Duodenal mucosa (tissue), 2 donors: ENCODE results near the gene ABHD16B.
A peak's percentile ranks its signal among the peaks of the same experiment; 100 is the strongest.

ENCODE experiments used
- H3K27ac ChIP-seq: one replicate; pipeline ENCODE4 v1.7.0; 2013; ENCODE audit warnings: low read depth, low read length
- H3K27me3 ChIP-seq, 2 donors: one replicate each; pipeline ENCODE4 v1.7.0; 2013; ENCODE audit warnings: low read length in 2 of 2, control low read depth in 1 of 2; ENCODE audit not compliant: insufficient read depth in 2 of 2, control insufficient read depth in 1 of 2
- H3K36me3 ChIP-seq, 2 donors: one replicate each; pipeline ENCODE4 v1.7.0; 2013; ENCODE audit warnings: low read length in 2 of 2, control low read depth in 1 of 2; ENCODE audit not compliant: insufficient read depth in 2 of 2, control insufficient read depth in 1 of 2
- H3K4me1 ChIP-seq, 2 donors: one replicate each; pipeline ENCODE4 v1.7.0; 2013; ENCODE audit warnings: low read length in 2 of 2, control low read depth in 1 of 2; ENCODE audit not compliant: insufficient read depth in 2 of 2, control insufficient read depth in 1 of 2
- H3K4me3 ChIP-seq, 2 donors: one replicate each; pipeline ENCODE4 v1.7.0; 2013; ENCODE audit warnings: low read length in 2 of 2, low read depth in 1 of 2
- H3K9ac ChIP-seq, 2 donors: one replicate each; pipeline ENCODE4 v1.7.0; 2013; ENCODE audit warnings: low read length in 2 of 2, low read depth in 1 of 2
- H3K9me3 ChIP-seq, 2 donors: one replicate each; pipeline ENCODE4 v1.7.0; 2013; ENCODE audit warnings: low read length in 2 of 2, control low read depth in 1 of 2; ENCODE audit not compliant: control insufficient read depth in 1 of 2

The ABHD16B gene

DNA sequence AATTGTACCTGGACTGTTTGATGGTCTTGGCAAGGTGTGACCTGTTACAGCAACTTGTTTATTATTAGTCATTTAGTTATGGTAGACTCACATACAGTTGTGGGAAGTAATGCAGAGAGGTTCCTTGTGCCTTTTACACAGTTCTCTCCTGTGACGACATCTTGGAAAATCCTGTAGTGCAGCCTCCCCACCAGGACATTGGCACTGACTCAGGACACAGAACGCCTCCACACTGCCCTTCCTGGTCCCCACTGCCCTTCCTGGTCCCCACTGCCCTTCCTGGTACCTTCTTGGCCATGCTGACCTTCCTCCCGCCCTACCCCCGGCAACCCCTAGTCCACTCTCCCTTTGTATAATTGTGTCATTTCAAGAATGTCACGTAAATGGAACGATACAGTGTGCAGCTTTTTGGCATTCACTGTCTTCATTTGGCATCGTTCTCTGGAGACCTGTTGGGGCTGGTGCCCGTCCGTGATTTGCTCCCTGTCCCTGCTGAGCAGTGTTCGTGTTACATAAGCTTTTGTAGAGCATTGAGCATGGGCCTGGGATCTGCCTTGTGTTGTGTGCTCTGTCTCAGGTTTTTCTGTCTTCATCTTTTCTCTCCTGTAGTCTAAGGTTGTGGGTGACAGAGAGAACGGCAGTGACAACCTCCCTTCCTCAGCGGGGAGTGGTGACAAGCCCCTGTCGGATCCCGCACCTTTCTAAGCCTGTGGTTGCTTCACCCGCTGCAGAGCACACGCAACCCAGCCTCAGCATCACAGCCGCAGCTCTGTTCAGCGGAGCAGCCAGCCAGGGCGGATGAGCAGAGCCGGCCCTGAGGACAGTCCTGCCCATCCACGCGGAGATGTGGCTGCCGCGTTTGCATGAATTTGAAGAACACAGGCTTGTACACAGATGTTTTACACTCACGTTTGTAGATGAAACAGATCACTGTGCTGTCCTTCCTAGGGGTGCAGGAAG is 28.2 kb downstream of the ABHD16B start:
- Histone ChIP-seq H3K27me3 (no peaks in the 10 kb centered on the region), H3K4me1 (peaks cover 58% of the 10 kb centered on the region in 2 donors), H3K36me3 (peaks cover 34 to 52% of the 10 kb centered on the region in 2 donors), H3K4me3 (no peak overlapping the region), H3K9ac (peak overlapping the region in 1 of 2 donors; percentile 47), H3K27ac (peak overlapping the region; percentile 34), H3K9me3 (no peaks in the 10 kb centered on the region)

DNA sequence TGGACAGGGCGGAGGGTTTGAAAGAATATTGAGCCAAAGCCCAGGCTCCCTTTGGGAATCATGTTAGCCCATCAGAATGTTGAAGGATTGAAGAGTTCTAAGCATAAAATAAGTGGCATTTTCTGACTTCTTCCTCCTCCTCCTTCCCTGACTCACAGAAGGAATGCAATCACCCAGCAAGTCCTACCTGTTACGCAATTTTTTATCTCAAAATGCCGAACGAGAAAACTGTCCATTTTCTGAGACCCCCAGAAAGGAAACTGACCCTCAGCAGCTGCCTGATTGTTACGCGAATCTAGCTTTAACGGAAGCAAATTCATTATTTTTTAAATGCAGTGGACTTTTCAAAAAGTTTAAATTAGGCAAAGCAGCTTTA is 28.9 kb downstream of the ABHD16B start:
- peaks cover 31 to 46% of the 10 kb centered on the region in 2 donors for H3K36me3 ChIP-seq
- peak overlapping the region; percentile 34 for H3K27ac ChIP-seq
- H3K27me3 ChIP-seq = no peaks in the 10 kb centered on the region
- no peaks in the 10 kb centered on the region for H3K9me3 ChIP-seq
- H3K4me1 ChIP-seq = peaks cover 54 to 55% of the 10 kb centered on the region in 2 donors
- H3K4me3 ChIP-seq = no peak overlapping the region
- H3K9ac ChIP-seq = peak overlapping the region in 1 of 2 donors; percentile 38

- Histone ChIP-seq H3K9ac (peak overlapping the region; percentile 38 to 44), H3K4me3 (peak overlapping the region; percentile 13 to 49), H3K27ac (peak overlapping the region; percentile 75), H3K9me3 (no peaks in the 10 kb centered on the region), H3K27me3 (no peaks in the 10 kb centered on the region), H3K36me3 (peaks cover 27 to 42% of the 10 kb centered on the region in 2 donors), H3K4me1 (peaks cover 50 to 51% of the 10 kb centered on the region in 2 donors)
Measured at GRCh38 chr20:63890616-63891015, 29.3 kb downstream of the ABHD16B start.

DNA sequence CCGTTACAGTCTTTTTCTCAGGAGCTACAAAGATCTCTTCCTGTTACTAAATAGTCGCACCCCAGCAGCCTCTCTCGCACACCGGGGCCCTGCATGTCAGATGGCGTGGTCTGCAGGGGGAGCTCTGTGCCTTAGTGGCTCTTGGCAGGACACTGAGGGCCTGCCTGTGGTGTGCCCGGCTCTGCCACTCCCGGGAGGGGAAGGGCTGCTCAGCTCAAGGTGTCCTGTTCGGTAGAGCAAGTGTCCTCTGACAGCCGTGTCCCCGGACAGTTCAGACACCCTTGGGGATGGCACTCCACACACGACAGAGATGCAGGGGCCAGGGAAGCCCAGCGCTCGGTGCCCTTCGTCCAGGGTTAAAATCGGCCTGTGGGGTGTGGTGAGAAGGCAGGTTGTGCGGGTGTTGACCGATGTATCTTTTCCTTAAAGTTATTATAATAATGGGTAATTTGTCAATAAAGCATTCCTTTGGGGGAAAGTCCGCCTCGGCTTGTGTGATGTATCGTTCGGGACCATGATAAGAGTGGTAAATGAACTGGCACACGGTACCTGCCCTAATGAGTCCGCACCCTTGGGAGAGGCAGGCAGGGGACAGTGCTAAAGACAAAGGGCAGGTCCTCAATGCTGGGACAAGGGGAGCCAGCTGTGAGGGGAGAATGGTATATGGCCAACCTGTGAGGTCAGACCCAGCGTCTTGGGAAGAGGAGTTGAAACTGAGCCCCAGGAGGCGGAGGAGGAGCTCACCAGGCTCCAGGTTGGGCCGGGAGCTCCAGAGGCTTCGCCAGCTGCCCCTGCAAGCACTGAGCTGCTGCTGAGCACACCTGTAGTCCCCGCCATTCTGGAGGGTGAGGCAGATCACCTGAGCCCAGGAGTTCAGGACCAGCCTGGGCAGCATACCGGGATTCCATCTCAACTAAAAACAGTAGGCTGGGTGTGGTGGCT is 30.0 kb downstream of the ABHD16B start:
- Histone ChIP-seq H3K9me3 (no peaks in the 10 kb centered on the region), H3K36me3 (peaks cover 23 to 37% of the 10 kb centered on the region in 2 donors), H3K9ac (peak overlapping the region; percentile 38 to 44), H3K4me3 (peak overlapping the region; percentile 28 to 49), H3K27ac (peak overlapping the region; percentile 75), H3K27me3 (no peaks in the 10 kb centered on the region), H3K4me1 (peaks cover 50 to 53% of the 10 kb centered on the region in 2 donors)

DNA sequence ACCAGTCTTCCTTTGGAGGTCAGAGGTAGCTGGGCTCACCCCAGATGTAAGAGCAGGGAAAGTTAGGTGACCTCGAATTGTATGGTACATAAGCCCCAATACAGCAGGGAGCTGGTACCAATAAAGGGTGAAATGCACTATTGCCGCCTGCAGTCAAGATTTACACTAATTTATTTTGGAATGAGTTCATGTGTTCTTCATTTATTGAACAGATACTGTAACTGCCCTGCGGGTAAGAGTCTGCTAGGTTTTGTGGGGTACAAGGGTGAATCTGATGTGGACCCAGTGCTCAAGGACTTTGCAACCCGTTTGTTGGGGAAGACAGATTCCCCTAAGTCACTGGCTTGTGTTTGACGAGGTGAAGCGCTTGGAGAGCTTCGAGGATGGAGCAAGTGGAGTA is 31.1 kb downstream of the ABHD16B start:
- Histone ChIP-seq H3K9ac (no peak overlapping the region), H3K4me3 (no peak overlapping the region), H3K36me3 (peaks cover 15 to 29% of the 10 kb centered on the region in 2 donors), H3K9me3 (no peaks in the 10 kb centered on the region), H3K4me1 (peaks cover 56 to 63% of the 10 kb centered on the region in 2 donors), H3K27me3 (no peaks in the 10 kb centered on the region), H3K27ac (no peak overlapping the region)

DNA sequence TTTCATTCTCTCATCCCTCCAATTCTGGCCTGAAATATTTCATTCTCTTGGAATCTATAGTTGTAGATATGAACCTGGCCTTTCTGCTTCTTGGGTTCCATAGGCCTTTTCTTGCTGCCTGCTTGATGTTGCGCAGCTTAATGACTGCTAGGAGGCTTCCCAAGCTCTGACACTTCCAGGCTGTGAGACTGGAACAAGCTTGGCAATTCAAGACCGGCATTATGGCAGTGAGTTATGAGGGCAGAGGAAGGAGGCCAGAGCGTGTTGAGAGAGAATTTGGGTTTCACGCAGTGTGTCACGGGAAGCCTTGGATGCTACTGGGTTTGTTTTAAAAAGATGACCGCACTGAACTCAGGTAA is 32.7 kb downstream of the ABHD16B start:
- Histone ChIP-seq H3K27ac (no peak overlapping the region), H3K36me3 (peaks cover 9 to 23% of the 10 kb centered on the region in 2 donors), H3K9me3 (no peaks in the 10 kb centered on the region), H3K4me3 (peak overlapping the region; percentile 70 to 76), H3K9ac (peak overlapping the region; percentile 31 to 68), H3K27me3 (no peaks in the 10 kb centered on the region), H3K4me1 (peaks cover 59 to 69% of the 10 kb centered on the region in 2 donors)

DNA sequence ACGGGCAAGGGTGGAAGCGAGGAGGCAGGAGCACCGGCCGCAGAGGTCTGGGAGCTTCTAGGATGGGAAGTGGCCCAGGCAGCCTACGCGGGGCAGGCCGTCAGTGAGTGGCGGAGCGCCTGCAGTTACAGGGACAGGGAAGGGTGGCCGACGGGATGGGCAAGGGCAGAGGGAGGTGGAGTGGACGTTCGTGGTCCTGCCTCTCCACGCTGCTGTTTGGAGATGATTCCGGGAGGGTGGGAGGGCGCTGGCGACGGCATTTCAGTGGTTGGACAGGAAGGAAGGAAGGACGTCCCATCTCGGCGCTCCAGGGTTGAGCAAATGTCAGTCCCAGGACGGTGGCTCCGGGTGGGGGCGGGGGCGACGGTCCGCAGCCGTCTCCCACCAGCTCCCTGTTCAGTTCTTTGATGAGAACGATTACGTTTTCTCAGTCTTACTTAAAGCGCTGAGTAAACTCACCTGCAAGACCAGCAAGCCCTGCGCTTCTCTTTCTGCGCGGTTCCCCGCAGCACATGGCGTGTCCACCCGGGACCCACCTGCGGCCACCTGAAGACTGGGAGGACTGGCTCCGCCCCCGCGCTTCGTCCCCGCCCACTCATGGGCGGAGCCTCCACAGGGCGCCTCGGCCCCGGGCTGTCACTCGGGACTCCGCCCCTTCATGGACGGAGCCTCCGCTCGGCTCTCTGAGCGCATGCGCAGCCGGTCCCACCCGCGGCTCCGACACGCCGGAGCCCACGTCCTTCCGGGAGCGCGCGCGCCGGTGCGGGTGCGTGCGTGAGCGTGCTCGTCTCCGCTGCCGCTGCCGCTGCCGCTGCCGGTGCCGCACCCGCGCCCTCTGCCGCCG is 33.3 kb downstream of the ABHD16B start, which contains the start of gene DNAJC5:
DNAJC5 (plus strand) TSS at position 769 of the 844 bp plus-strand sequence. CDS start 33,220 bp downstream, outside the sequence.
- H3K4me3 ChIP-seq = peak within 1 kb of the TSS; percentile 73 to 76
- no peaks in the 10 kb centered on the region for H3K9me3 ChIP-seq
- peak within 1 kb of the TSS; percentile 71 to 74 for H3K9ac ChIP-seq
- H3K27ac ChIP-seq = peak within 1 kb of the TSS; percentile 70
- peaks cover 9 to 18% of the 10 kb centered on the region in 2 donors for H3K36me3 ChIP-seq
- no peaks in the 10 kb centered on the region for H3K27me3 ChIP-seq
- peaks cover 58 to 63% of the 10 kb centered on the region in 2 donors for H3K4me1 ChIP-seq

- Histone ChIP-seq H3K9me3 (no peaks in the 10 kb centered on the region), H3K4me1 (peaks cover 54 to 59% of the 10 kb centered on the region in 2 donors), H3K27ac (peak overlapping the region; percentile 70), H3K4me3 (peak overlapping the region; percentile 67 to 73), H3K36me3 (peaks cover 5 to 12% of the 10 kb centered on the region in 2 donors), H3K9ac (peak overlapping the region; percentile 71 to 74), H3K27me3 (no peaks in the 10 kb centered on the region)
Measured at GRCh38 chr20:63895202-63895951, 34.1 kb downstream of the ABHD16B start.

- peaks cover 2 to 6% of the 10 kb centered on the region in 2 donors for H3K36me3 ChIP-seq
- peak overlapping the region; percentile 70 for H3K27ac ChIP-seq
- peak overlapping the region; percentile 71 to 74 for H3K9ac ChIP-seq
- H3K4me1 ChIP-seq = peaks cover 53 to 55% of the 10 kb centered on the region in 2 donors
- no peaks in the 10 kb centered on the region for H3K27me3 ChIP-seq
- peak overlapping the region; percentile 67 to 73 for H3K4me3 ChIP-seq
- H3K9me3 ChIP-seq = no peaks in the 10 kb centered on the region
Measured at GRCh38 chr20:63895952-63896263, 34.6 kb downstream of the ABHD16B start.
